Uterus (tissue), 2 donors: ENCODE data around the gene CC2D2A.

Source experiments
- CTCF ChIP-seq, 4 experiments: fragments of 200-600 bp in 2 of 4; fragments of 450-650 bp in 2 of 4; sonication (generic) in 2 of 4; IDR thresholded peaks; one replicate each; pipeline ENCODE4 v1.5.1; 2016 to 2019; ENCODE audit warnings: antibody characterized with exemption in 4 of 4, mild to moderate bottlenecking in 2 of 4, moderate library complexity in 1 of 4
- POLR2A ChIP-seq, 2 donors: fragments of 450-650 bp; IDR thresholded peaks; one replicate each; pipeline ENCODE4 v1.6.1; 2016; ENCODE audit warnings: antibody characterized with exemption in 2 of 2, mild to moderate bottlenecking in 1 of 2, moderate library complexity in 1 of 2

GRCh38 chr4:15489551-15489950 lies 19.9 kb downstream of the CC2D2A start:
- TF ChIP-seq CTCF (IDR thresholded peaks at IDR 0.05) (no peak), POLR2A (IDR thresholded peaks at IDR 0.05) (no peak)
